Right atrium auricular region (tissue), 2 donors: ENCODE measurements around the gene CBFA2T3. TPM values are rescaled to one million over a fixed set of nuclear protein-coding genes. Genes with fewer than 3 reads are reported as not detected.

Source experiments
- DNase-seq: peaks from one replicate; pipeline ENCODE4 v3.0.0-alpha.2; 2019; ENCODE audit warnings: low spot score
- H3K27ac ChIP-seq, 2 donors: fragments of 200-600 bp; sonication (generic); 1 replicate in 1 of 2; 2 replicates in 1 of 2; pipeline ENCODE4 v1.5.1; 2016 to 2019
- H3K27me3 ChIP-seq, 2 donors: fragments of 200-600 bp; sonication (generic); one replicate each; pipeline versions ENCODE4 v1.5.1 to v1.6.0; 2017 to 2019
- H3K36me3 ChIP-seq: fragments of 200-600 bp; sonication (generic); one replicate; pipeline ENCODE4 v1.5.1; 2016
- H3K4me1 ChIP-seq, 2 donors: fragments of 200-600 bp; sonication (generic); one replicate each; pipeline versions ENCODE4 v1.5.1 to v1.6.0; 2017 to 2019
- H3K4me3 ChIP-seq, 2 donors: fragments of 200-600 bp; sonication (generic); 1 replicate in 1 of 2; 2 replicates in 1 of 2; pipeline ENCODE4 v1.5.1; 2017 to 2019; ENCODE audit warnings: mild to moderate bottlenecking in 1 of 2, moderate library complexity in 1 of 2
- H3K9me3 ChIP-seq, 2 donors: fragments of 200-600 bp; sonication (generic); one replicate each; pipeline ENCODE4 v1.5.1; 2019
- total RNA-seq, 2 donors: library from RNA; depleted of rRNA; stranded (reverse); fragments of >200 nt; gene quantifications; one replicate each; pipeline ENCODE4 v1.1.0, GENCODE V29; 2016
- TF ChIP-seq, protein P1 (sequence below), 2 donors: fragments of 200-600 bp; sonication (generic); IDR thresholded peaks; one replicate each; pipeline ENCODE4 v1.5.1; 2019; ENCODE audit warnings: antibody characterized with exemption in 2 of 2

The CBFA2T3 gene
- total RNA-seq, 2 donors from 2014 or later, result 1.1 to 2.6 TPM

DNA sequence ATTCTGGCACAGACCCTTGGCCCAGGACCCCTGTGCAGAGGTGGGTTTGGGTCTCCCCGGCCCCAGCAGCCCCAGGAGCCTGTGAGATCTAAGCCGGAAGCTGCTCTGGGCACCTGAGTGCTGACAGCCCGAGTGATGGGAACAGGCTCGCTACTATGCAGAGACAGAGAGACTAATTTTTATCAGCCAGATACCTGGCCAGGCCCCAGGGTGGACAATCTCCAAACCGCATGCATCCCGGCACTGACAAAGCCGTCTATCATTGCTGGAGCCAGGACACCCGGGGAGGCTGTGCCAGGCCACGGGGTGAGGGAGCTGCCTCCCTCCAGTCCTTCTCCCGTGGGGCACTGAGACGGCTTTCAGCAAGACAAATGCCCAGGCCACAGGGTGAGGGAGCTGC is 25.0 kb downstream of the CBFA2T3 start:
- H3K9me3 ChIP-seq, result no peaks in the 10 kb centered on the region
- H3K27ac ChIP-seq, result no peak overlapping the region
- H3K27me3 ChIP-seq, result no peaks in the 10 kb centered on the region
- peaks cover 0 to 4% of the 10 kb centered on the region in 2 donors for H3K4me1 ChIP-seq
- no peak for DNase-seq
- no peaks in the 10 kb centered on the region for H3K36me3 ChIP-seq
- no peak overlapping the region for H3K4me3 ChIP-seq
- TF ChIP-seq, protein P1, sequence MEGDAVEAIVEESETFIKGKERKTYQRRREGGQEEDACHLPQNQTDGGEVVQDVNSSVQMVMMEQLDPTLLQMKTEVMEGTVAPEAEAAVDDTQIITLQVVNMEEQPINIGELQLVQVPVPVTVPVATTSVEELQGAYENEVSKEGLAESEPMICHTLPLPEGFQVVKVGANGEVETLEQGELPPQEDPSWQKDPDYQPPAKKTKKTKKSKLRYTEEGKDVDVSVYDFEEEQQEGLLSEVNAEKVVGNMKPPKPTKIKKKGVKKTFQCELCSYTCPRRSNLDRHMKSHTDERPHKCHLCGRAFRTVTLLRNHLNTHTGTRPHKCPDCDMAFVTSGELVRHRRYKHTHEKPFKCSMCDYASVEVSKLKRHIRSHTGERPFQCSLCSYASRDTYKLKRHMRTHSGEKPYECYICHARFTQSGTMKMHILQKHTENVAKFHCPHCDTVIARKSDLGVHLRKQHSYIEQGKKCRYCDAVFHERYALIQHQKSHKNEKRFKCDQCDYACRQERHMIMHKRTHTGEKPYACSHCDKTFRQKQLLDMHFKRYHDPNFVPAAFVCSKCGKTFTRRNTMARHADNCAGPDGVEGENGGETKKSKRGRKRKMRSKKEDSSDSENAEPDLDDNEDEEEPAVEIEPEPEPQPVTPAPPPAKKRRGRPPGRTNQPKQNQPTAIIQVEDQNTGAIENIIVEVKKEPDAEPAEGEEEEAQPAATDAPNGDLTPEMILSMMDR (IDR thresholded peaks at IDR 0.05), result no peak

DNA sequence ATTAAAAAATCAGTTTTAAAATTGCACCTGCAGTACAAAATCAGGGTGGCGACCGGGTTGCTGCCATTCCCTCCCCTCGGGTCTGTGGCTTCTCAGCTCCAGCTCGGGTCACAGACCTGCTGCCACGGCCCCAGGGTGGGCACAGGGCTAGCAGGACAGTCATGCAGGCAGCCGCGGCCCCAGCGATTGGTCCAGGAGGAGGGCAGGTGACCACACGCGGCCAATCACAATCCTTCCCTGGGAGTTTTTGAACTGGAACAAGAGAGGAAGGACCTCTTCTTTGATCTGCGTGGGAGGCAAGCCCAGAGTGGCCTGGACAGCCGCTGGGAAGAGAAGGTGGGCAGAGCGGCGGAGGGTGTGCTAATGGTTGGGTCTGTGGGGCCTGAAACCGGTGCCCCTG is 25.5 kb downstream of the CBFA2T3 start:
- TF ChIP-seq, protein P1 (IDR thresholded peaks at IDR 0.05), result no peak
- H3K4me1 ChIP-seq, result peaks cover 0 to 4% of the 10 kb centered on the region in 2 donors
- H3K4me3 ChIP-seq, result no peak overlapping the region
- H3K36me3 ChIP-seq, result no peaks in the 10 kb centered on the region
- no peaks in the 10 kb centered on the region for H3K9me3 ChIP-seq
- DNase-seq, result no peak
- H3K27ac ChIP-seq, result no peak overlapping the region
- H3K27me3 ChIP-seq, result no peaks in the 10 kb centered on the region

DNA sequence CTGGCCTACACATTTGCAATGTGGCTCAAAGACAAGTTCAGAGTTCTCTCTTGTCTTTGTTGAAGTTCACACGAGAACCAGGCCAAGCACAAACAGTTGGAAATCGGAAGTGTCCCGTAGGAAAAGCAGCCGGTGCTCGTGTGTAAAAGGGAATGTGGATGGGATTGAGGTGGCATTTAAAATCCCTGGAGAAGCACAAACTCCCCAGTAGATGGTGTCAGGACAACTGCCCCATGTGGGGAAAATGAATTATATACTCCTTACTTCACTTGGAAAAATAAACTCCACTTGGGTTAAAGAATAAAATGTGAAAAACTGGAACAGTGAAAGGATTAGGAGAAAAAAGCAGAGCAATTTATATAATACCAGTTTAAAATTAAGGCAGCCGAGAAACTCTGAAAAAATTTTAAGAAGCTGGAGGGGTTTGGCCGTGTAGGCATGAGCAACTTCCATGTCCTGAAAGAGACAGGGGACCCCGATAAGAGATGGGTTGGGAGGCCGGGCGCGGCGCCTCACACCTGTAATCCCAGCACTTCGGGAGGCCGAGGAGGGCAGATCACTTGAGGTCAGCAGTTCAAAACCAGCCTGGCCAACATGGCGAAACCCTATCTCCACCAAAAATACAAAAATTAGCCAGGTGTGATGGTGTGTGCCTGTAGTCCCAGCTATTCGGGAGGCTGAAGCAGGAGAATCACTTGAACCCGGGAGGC is 28.1 kb downstream of the CBFA2T3 start:
- H3K27me3 ChIP-seq, result no peaks in the 10 kb centered on the region
- no peaks in the 10 kb centered on the region for H3K9me3 ChIP-seq
- DNase-seq, result no peak
- TF ChIP-seq, protein P1 (IDR thresholded peaks at IDR 0.05), result no peak
- no peak overlapping the region for H3K27ac ChIP-seq
- no peak overlapping the region for H3K4me3 ChIP-seq
- H3K4me1 ChIP-seq, result no peaks in the 10 kb centered on the region
- H3K36me3 ChIP-seq, result no peaks in the 10 kb centered on the region

DNA sequence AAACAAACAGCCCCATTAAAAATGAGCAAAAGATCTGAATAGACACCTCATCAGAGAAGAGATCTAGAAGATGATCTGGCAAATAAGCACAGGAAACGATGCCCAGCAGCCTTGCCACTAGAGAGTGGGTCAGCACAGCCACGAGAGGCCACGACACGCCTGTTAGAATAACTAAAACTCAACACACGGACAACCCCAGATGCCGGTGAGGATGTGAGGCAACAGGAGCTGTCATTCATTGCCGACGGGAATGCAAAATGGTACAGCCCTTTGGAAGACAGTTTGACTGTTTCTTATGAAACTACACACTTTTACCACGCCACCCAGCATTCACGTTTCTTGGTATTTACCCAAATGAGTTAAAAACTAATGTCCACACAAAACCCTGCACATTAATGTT is 31.5 kb downstream of the CBFA2T3 start:
- Histone ChIP-seq H3K27me3 (no peaks in the 10 kb centered on the region), H3K4me3 (no peak overlapping the region)

DNA sequence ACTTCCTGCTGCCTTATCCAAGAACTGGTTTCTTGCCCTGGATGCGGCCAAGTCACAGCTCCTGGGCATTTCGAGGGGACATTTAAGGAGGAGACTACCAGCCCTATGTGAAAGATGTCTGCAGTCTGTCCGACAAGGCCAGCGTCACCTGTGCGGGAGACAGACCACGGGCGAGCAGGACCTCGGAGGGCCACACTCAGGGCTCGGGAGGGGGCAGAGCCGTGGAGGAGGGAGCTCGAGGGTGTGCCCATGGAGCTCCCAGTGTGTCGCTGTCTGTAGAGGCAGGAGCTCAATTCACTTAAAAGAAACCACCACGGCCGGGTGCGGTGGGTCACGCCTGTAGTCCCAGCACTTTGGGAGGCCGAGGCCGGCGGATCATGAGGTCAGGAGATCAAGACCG is 33.3 kb downstream of the CBFA2T3 start:
- Histone ChIP-seq H3K27ac (no peak overlapping the region), H3K4me3 (no peak overlapping the region), H3K27me3 (no peaks in the 10 kb centered on the region), H3K36me3 (no peaks in the 10 kb centered on the region), H3K9me3 (no peaks in the 10 kb centered on the region), H3K4me1 (peaks cover 0 to 24% of the 10 kb centered on the region in 2 donors)
- TF ChIP-seq, protein P1 (IDR thresholded peaks at IDR 0.05), result no peak
- DNase-seq, result no peak

More for the DNA sequence above, 31.5 kb downstream of the CBFA2T3 start:
- no peak for DNase-seq
- no peaks in the 10 kb centered on the region for H3K9me3 ChIP-seq
- TF ChIP-seq, protein P1 (IDR thresholded peaks at IDR 0.05), result no peak
- peaks cover 0 to 10% of the 10 kb centered on the region in 2 donors for H3K4me1 ChIP-seq
- H3K36me3 ChIP-seq, result no peaks in the 10 kb centered on the region
- no peak overlapping the region for H3K27ac ChIP-seq
